GM20000 (cell line): Measurements from ENCODE around the gene LRRFIP1.

Experiments
- DNase-seq: peaks from one replicate; pipeline ENCODE4 v3.0.0; 2012; ENCODE audit warnings: low spot score
- TF ChIP-seq, protein P1 (sequence below): IDR thresholded peaks from 2 replicates; pipeline ENCODE4 v1.5.1; 2012; ENCODE audit warnings: mild to moderate bottlenecking, control low read depth; ENCODE audit errors: extremely low read depth, missing control alignments

Gene LRRFIP1

DNA sequence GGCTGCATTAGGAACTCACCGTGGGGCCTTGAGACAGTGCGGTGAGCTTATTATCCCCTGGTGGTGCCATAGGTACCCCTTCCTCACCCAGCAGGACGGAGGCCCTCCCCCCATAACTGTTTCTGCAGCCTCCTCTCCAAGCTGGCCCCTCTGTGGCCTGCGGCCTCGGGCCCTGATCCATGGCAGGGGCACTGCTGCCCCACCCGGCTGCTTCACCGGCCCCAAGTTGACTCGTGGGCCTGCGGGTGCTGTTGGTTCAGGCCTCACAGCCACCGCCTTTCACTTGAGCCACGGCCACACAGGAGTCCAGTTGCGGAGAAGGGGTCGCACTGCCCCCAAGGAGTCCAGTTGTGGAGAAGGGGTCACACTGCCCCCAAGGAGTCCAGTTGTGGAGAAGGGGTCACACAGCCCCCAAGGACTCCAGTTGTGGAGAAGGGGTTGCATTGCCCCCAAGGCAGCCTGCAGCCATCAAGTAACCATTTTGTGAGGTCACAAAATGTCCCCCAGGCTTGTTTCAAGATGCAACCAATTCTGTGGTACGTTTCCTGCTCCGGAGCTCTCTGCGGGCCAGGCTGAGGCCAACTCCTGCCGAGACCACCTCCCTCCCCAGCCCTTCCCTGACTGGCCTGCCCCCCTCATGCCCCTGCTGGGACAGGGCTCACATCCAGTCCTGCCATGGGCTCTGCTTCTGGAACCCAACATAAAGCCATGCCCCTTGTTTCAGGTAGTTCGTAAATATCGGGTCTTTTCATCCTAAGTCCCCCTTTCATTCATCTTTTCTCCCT lies 4.6 kb downstream of the LRRFIP1 start:
- DNase-seq, result no peak
- TF ChIP-seq, protein P1, sequence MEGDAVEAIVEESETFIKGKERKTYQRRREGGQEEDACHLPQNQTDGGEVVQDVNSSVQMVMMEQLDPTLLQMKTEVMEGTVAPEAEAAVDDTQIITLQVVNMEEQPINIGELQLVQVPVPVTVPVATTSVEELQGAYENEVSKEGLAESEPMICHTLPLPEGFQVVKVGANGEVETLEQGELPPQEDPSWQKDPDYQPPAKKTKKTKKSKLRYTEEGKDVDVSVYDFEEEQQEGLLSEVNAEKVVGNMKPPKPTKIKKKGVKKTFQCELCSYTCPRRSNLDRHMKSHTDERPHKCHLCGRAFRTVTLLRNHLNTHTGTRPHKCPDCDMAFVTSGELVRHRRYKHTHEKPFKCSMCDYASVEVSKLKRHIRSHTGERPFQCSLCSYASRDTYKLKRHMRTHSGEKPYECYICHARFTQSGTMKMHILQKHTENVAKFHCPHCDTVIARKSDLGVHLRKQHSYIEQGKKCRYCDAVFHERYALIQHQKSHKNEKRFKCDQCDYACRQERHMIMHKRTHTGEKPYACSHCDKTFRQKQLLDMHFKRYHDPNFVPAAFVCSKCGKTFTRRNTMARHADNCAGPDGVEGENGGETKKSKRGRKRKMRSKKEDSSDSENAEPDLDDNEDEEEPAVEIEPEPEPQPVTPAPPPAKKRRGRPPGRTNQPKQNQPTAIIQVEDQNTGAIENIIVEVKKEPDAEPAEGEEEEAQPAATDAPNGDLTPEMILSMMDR, result no peak

DNA sequence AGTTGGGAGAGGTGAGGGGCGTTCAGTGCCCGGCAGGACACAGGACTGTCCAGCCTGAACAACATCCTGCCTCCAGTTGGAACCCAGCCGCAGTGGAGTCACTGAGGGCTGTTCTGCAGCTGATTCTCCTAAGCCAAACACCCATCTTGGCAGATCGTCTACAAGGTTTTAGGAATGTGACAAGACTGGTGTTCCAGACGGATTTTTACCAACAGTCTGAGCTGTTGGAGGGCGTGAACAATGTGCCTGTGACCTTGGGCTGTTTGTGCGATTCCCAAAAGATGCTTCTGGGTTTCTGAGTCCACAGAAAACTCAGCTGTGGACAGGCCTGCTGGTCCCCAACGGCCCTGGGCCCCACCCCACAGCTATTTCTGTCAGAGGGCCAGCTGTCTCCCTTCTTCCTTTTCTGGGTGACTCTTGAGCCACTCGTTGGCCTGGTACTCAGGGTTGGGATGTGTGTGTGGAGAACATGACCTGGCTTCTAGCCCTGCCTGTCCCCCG lies 5.7 kb downstream of the LRRFIP1 start:
- TF ChIP-seq, protein P1, result no peak
- no peak for DNase-seq

DNA sequence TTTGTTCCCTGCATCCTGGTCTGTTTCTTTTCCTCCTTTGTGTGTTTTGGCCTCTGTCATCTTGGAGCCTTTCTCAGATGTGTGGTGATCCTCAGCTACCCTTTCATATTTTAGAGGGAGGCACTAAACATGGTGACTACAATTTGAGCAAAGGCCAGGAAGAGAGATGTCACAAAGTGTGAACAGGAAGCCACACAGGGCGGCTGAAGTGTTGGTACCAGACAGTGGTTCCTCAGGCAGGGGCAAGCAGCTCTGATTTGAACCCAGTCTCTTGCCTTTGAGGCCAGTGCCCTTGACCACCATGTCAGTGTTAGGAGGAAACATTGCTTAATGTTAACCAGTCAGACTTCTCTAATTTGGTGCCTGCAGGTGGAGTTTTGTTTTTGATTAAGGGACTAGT lies 9.2 kb downstream of the LRRFIP1 start:
- TF ChIP-seq, protein P1, result no peak
- DNase-seq, result no peak

DNA sequence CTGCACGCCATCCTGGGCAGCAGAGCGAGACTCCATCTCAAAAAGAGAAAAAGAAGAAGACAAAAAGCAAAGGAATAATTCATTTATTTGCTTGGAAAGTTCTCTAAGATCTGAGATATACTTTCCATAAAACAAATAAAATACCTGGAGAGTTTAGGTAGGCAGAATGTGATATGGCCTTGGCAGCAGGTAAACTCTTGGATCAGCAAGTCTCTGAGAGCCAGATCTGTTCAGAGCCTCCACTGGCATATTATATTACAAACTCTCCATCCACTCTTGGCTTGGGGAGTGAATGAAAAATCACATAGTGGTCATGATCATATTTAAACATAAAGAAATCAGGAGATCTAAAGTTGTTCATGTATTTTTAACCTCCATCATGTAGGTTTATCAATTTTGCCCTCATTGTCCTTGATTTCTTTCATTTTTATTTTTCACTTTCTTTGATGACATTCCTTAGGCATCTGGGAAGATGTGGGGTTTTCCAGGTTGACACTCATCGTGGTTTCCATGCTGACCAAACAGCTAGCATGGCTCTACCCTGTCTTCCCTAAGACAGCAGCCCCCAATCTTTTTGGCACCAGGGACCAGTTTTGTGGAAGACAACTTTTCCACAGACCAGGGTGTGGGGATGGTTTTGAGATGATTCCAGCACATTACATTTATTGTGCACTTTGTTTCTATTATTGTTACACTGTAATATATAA lies 10.2 kb downstream of the LRRFIP1 start:
- TF ChIP-seq, protein P1, result no peak
- DNase-seq, result no peak

DNA sequence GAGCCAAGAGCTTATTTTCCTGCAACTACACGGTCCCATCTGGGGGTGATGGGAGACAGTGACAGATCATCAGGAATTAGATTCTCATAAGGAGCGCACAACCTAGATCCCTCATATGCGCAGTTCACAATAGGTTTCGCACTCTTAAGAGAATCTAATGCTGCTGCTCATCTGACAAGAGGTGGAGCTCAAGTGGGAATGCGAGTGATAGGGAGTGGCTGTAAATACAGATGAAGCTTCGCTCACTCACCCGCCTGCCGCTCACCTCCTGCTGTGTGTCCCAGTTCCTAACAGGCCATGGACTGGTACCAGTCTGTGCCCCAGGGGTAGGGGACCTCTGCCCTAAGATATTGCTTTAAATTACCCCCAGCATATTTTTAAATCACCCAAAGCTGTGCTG lies 10.8 kb downstream of the LRRFIP1 start:
- no peak for DNase-seq
- TF ChIP-seq, protein P1, result no peak

DNA sequence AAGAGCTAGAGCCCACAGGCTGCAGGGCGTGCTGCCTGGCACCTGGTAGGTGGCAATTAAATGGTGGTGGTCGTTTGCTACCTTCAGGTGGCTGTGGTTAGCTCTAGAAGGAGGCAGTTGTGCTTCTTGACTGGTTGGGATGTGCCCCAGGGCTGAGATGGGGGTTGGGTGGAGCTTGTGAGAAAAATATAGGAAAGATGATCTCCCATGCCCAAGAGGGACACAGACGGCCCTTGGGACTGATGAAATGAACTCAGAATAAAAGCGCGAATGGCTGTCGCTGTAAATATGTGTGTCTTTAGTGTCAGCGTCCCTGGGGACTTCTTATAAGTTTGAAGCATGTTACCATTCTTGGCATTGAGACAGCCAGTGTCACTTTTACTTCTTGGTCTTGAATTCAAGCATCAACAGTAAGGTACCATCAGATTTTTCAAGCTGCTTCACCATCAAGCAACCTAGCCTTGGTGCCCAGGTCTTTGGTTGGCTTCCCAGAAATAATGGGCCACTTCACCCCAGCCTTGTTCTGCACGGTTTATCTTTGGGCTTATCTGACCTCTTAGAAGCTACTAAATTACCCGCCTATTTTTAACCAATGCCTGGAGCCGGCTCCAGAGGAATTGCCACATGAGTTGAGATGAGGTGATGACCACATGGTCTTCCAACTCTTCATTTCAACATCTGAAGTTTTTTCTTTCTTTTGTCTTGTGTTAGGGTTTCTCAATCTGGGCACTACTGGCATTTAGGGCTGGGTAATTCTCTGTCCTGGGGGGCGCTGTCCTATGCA lies 11.9 kb downstream of the LRRFIP1 start:
- DNase-seq, result no peak
- TF ChIP-seq, protein P1, result no peak

DNA sequence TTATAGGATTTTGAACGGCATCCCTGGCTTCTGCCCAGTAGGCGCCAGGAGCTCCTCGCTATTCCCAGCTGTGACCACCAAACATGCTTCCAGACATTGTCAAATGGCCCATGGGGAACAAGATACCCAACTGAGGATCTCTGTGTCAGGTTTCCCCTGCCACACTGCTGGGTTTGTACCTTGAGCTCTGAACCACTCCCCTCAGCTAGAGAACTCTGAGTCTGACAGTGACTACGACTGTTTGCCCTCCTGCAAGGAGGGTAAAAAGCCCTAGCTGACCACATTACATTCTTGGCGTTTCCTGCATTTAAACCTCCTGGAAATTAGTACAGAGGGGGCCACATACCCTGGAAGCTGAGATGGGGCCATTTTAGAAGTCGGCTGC lies 12.4 kb downstream of the LRRFIP1 start:
- TF ChIP-seq, protein P1, result no peak
- no peak for DNase-seq
